Coronary artery (tissue), 2 donors: Measurements from ENCODE around the gene ALDOB.
A peak's percentile ranks its signal among the peaks of the same experiment; 100 is the strongest.

Experiments
- DNase-seq: peaks from one replicate; pipeline ENCODE4 v3.0.0-alpha.2; 2017; ENCODE audit warnings: low spot score
- H3K27ac ChIP-seq, 2 donors: fragments of 200-600 bp; sonication (generic); one replicate each; pipeline ENCODE4 v1.5.1; 2016 to 2019
- H3K4me3 ChIP-seq: fragments of 200-600 bp; sonication (generic); 2 replicates; pipeline ENCODE4 v1.5.1; 2016; ENCODE audit warnings: mild to moderate bottlenecking, moderate library complexity
- CTCF ChIP-seq: fragments of 200-600 bp; sonication (generic); IDR thresholded peaks from one replicate; pipeline ENCODE4 v1.5.1; 2019; ENCODE audit warnings: antibody characterized with exemption

The ALDOB gene

GRCh38 chr9:101449071-101449721 is 13.6 kb upstream of the ALDOB start:
- TF ChIP-seq CTCF, result peak; percentile 70

GRCh38 chr9:101448680-101449070 is 13.1 kb upstream of the ALDOB start:
- TF ChIP-seq CTCF, result no peak
- DNase-seq, result no peak
- no peak overlapping the region for H3K4me3 ChIP-seq
- H3K27ac ChIP-seq, result no peak overlapping the region

More at GRCh38 chr9:101449071-101449721, 13.6 kb upstream of the ALDOB start:
- H3K4me3 ChIP-seq, result peak overlapping the region; percentile 70
- no peak overlapping the region for H3K27ac ChIP-seq
- DNase-seq, result peak; percentile 78

GRCh38 chr9:101446732-101447131 is 11.2 kb upstream of the ALDOB start:
- H3K27ac ChIP-seq, result no peak overlapping the region
- DNase-seq, result no peak
- H3K4me3 ChIP-seq, result no peak overlapping the region
- TF ChIP-seq CTCF, result no peak

- DNase-seq, result no peak
These were observed 9.9 kb upstream of the ALDOB start for GRCh38 chr9:101445353-101446029.

GRCh38 chr9:101443364-101443771 is 7.8 kb upstream of the ALDOB start:
- TF ChIP-seq CTCF, result no peak
- Histone ChIP-seq H3K27ac (no peak overlapping the region), H3K4me3 (no peak overlapping the region)
- no peak for DNase-seq

More at GRCh38 chr9:101445353-101446029, 9.9 kb upstream of the ALDOB start:
- TF ChIP-seq CTCF, result no peak
- Histone ChIP-seq H3K4me3 (no peak overlapping the region), H3K27ac (no peak overlapping the region)

GRCh38 chr9:101442736-101443135 is 7.2 kb upstream of the ALDOB start:
- H3K27ac ChIP-seq, result no peak overlapping the region

More at GRCh38 chr9:101442736-101443135, 7.2 kb upstream of the ALDOB start:
- no peak for DNase-seq
- TF ChIP-seq CTCF, result no peak
- H3K4me3 ChIP-seq, result no peak overlapping the region
